Retinal pigment epithelial cell (primary cell): Measurements from ENCODE around the gene CSPG4.
"Not testable (repeated sequence)": the region's sequence is repeated elsewhere in the genome, so short reads cannot be mapped to it uniquely, and the experiment has no call there.

ENCODE experiments used
- DNase-seq: peaks from one replicate; pipeline ENCODE4 v3.0.0-alpha.2; 2010; ENCODE audit warnings: low read depth
- H3K4me3 ChIP-seq: 2 replicates; pipeline ENCODE4 v1.5.1; 2011; ENCODE audit warnings: mild to moderate bottlenecking, low read length, control low read depth, moderate library complexity
- TF ChIP-seq, protein P1 (sequence below): conservative IDR thresholded peaks from 2 replicates; pipeline ENCODE4 v1.5.1; 2011; ENCODE audit warnings: low read depth, low read length, control low read depth, inconsistent platforms

The CSPG4 gene

GRCh38 chr15:75713338-75713895 is 769 bp upstream of the CSPG4 start:
- TF ChIP-seq, protein P1, sequence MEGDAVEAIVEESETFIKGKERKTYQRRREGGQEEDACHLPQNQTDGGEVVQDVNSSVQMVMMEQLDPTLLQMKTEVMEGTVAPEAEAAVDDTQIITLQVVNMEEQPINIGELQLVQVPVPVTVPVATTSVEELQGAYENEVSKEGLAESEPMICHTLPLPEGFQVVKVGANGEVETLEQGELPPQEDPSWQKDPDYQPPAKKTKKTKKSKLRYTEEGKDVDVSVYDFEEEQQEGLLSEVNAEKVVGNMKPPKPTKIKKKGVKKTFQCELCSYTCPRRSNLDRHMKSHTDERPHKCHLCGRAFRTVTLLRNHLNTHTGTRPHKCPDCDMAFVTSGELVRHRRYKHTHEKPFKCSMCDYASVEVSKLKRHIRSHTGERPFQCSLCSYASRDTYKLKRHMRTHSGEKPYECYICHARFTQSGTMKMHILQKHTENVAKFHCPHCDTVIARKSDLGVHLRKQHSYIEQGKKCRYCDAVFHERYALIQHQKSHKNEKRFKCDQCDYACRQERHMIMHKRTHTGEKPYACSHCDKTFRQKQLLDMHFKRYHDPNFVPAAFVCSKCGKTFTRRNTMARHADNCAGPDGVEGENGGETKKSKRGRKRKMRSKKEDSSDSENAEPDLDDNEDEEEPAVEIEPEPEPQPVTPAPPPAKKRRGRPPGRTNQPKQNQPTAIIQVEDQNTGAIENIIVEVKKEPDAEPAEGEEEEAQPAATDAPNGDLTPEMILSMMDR: no peak
- no peak overlapping the region for H3K4me3 ChIP-seq
- DNase-seq: peak; percentile 19

DNA sequence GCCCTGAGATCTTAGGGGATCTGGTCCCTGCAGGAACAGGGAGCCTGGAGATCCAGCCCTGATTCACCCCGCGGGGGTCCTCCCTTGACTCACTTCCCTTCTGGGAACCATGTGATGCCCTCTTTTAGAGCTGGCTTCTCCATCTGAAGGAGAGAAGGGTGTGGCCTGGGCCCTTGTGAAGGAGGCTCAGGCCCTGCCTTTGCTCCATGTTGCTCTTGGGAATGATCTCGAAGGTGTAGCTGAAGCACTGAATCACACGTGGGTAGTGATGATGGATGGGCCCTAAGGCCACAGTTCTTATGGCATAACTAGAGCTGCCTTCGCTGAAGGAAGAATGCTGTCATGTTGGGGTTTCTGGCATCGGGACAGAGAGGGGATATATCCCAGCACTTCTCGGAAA is 1.2 kb downstream of the CSPG4 start:
- not testable (repeated sequence) for DNase-seq, H3K4me3 ChIP-seq

GRCh38 chr15:75710874-75711273 is 1.8 kb downstream of the CSPG4 start:
- DNase-seq, H3K4me3 ChIP-seq: not testable (repeated sequence)

- not testable (repeated sequence) for DNase-seq, H3K4me3 ChIP-seq
These were observed 3.2 kb downstream of the CSPG4 start for GRCh38 chr15:75709458-75709857.

DNA sequence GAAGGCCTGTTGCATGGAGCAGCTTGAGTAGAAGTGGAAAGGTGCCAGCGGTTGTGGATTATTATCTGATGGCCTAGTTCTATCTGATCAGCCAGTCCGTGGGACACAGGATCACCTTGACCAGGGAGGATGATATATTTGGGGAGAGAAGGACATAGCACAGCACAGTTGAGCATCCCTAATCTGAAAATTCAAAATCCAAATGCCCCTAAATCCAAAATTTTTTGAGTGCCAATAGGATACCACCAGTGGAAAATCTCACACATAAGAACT is 6.0 kb downstream of the CSPG4 start:
- TF ChIP-seq, protein P1: no peak
- no peak for DNase-seq
- no peak overlapping the region for H3K4me3 ChIP-seq

DNA sequence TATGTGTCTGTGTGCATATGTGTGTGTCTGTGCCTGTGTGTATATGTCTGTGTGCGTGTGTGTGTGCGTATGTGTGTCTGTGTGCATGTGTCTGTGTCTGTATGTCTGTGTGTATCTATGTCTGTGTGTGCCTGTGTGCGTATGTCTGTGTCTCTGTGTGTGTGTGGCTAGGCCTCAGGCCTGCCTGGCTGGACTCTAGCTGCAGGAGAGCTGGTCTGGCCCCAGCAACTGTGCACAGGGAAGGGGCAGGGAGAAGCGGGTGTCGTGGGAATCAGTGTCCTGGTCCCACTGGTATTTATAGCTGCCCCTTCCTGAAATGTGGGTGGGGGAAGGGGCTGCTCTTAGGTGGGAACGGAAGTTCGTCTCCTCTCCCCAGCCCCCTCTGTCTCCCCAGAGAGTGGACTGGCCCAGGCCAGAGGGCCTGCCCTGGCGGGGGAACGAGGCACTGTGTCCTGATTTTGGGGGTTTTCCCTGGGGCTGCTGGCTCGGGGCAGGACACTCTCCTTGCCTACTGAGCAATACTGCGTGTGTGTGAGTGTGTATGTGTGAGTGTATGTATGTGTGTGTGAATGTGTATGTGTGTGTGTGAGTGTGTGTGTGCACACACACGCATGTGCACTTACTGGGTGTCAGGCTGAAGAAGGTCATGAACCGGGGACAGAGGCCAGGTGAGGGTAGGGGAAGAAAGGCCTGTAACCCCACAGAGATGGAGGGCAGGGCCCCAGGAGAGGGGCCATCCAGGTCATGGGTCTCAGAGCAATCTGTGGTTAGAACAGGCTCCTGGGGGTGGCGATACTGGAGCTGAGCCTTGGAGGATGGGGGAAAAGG is 6.6 kb downstream of the CSPG4 start:
- DNase-seq: no peak
- H3K4me3 ChIP-seq: no peak overlapping the region
- TF ChIP-seq, protein P1: no peak

GRCh38 chr15:75705375-75705774 is 7.3 kb downstream of the CSPG4 start:
- not testable (repeated sequence) for DNase-seq, H3K4me3 ChIP-seq

- DNase-seq: no peak
- no peak overlapping the region for H3K4me3 ChIP-seq
- TF ChIP-seq, protein P1: no peak
These were observed 8.0 kb downstream of the CSPG4 start for GRCh38 chr15:75704618-75705017.

DNA sequence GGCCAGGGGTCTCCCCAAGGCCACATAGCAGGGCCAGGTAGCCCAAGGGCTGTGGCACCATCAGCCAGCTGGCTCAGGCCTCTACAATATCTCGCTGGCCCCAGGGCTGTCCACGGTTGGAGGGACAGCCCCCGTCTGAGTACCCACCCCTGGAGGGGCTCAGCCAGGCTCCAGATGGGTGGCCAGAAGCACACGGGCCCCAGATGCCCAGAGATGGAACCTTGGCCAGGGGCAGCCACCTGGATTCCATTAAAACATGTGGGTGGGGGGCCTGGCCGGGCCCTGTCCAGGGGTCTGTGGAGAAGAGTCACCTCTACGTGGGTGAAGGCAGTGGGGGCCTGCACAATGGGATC is 8.4 kb downstream of the CSPG4 start:
- no peak for DNase-seq
- no peak overlapping the region for H3K4me3 ChIP-seq
- TF ChIP-seq, protein P1: no peak

- not testable (repeated sequence) for H3K4me3 ChIP-seq, DNase-seq
These were observed 9.0 kb downstream of the CSPG4 start for GRCh38 chr15:75703440-75704262.
